Measurements from ENCODE around the gene TINCR.

The TINCR gene

DNA sequence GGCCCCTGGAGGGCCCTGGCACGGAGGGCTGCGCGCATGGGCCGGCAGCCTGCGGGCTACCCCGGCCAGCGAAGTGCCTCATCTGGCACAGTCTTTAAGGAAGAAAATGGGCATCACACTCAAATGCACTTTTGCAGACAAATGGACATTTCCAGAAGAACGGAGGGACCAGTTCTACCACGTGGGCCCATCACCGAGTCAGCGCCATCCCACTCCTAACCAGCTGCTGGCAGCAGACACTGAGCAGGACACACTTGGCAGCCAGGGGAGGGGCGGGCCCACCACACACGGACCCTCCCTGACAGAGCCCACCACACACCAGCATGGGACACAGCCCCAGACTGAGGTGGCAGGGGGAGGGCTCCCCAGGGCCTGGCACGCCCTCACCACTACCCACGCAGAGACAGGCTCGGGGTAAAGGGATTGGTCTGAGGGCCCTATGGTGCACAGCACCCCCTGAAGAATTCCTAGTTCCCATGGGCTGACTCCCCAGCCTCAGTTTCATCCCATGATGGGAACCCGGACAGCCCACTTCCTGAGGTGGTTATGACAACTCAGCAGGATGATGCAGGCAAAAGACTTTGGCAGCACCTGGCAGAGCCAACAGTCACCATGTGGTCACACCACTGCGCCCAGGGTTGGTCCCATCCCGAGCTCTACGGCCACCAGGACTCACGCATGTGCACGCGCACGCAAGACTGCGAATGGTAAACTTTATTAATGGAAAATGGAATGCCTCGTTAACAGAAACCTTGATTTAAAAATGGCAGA, 18.7 kb upstream of the TINCR start:
- no peak for TF ChIP-seq POLR2AphosphoS5 (IDR thresholded peaks at IDR 0.05; ENCODE audit: low read depth, low read length)
- no peak for TF ChIP-seq TAF1 (IDR thresholded peaks at IDR 0.05; ENCODE audit: borderline replicate concordance, insufficient read depth, low read length)
- TF ChIP-seq, protein P1, sequence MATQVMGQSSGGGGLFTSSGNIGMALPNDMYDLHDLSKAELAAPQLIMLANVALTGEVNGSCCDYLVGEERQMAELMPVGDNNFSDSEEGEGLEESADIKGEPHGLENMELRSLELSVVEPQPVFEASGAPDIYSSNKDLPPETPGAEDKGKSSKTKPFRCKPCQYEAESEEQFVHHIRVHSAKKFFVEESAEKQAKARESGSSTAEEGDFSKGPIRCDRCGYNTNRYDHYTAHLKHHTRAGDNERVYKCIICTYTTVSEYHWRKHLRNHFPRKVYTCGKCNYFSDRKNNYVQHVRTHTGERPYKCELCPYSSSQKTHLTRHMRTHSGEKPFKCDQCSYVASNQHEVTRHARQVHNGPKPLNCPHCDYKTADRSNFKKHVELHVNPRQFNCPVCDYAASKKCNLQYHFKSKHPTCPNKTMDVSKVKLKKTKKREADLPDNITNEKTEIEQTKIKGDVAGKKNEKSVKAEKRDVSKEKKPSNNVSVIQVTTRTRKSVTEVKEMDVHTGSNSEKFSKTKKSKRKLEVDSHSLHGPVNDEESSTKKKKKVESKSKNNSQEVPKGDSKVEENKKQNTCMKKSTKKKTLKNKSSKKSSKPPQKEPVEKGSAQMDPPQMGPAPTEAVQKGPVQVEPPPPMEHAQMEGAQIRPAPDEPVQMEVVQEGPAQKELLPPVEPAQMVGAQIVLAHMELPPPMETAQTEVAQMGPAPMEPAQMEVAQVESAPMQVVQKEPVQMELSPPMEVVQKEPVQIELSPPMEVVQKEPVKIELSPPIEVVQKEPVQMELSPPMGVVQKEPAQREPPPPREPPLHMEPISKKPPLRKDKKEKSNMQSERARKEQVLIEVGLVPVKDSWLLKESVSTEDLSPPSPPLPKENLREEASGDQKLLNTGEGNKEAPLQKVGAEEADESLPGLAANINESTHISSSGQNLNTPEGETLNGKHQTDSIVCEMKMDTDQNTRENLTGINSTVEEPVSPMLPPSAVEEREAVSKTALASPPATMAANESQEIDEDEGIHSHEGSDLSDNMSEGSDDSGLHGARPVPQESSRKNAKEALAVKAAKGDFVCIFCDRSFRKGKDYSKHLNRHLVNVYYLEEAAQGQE (IDR thresholded peaks at IDR 0.05; ENCODE audit: insufficient read depth in 1 of 2, low read depth in 2 of 2, low read length in 2 of 2): no peak
- no peak for TF ChIP-seq SIN3A (IDR thresholded peaks at IDR 0.05; ENCODE audit: borderline replicate concordance, insufficient read depth, low read length)
- TF ChIP-seq FOXP2 (optimal IDR thresholded peaks at IDR 0.05; ENCODE audit: borderline replicate concordance, extremely low read depth, extremely low read length, insufficient read depth): no peak

DNA sequence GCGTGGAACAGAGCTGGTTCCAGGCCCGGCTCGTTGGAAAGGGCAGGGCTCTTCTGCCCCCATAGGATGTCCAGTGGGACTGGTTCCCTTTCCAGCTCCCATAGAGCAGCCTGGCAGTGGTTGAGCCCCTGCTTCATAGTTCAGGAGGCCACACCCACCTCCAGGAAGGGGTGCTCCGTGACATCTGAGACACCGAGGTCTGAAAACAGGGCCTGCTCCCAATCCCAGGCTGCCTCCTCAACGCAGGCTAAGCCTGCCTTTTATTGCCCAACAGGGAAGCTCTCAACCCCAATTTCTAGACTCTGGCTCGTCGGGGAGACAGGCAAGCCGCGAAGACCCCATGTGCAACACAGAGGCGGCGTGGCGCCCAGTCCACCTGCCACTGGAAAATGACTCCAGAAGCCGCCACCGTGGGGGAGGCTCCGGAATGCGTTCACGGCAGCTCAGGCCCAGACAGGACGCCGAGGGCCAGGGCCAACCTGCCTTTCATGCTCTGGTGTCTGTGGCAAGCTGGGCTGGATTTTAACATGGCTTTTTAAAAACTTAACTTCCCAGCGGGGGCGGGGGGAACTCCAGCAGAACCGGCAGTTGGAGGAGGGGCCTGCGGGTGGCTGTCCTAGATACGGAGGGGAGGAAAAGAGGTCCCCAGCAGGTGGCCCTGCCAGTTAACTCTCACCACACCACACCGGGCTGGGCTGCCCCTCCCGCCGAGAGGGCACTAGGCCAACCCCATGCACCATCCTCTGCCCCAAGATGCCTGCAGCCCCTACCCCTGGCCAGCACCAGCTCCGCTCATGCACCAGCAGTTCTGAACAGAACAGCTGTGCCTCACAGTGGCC, 17.9 kb upstream of the TINCR start:
- no peak for TF ChIP-seq TAF1 (IDR thresholded peaks at IDR 0.05; ENCODE audit: borderline replicate concordance, insufficient read depth, low read length)
- TF ChIP-seq FOXP2 (optimal IDR thresholded peaks at IDR 0.05; ENCODE audit: borderline replicate concordance, extremely low read depth, extremely low read length, insufficient read depth): no peak
- TF ChIP-seq POLR2AphosphoS5 (IDR thresholded peaks at IDR 0.05; ENCODE audit: low read depth, low read length): no peak
- no peak for TF ChIP-seq SIN3A (IDR thresholded peaks at IDR 0.05; ENCODE audit: borderline replicate concordance, insufficient read depth, low read length)
- TF ChIP-seq, protein P1 (IDR thresholded peaks at IDR 0.05; ENCODE audit: insufficient read depth in 1 of 2, low read depth in 2 of 2, low read length in 2 of 2): no peak

DNA sequence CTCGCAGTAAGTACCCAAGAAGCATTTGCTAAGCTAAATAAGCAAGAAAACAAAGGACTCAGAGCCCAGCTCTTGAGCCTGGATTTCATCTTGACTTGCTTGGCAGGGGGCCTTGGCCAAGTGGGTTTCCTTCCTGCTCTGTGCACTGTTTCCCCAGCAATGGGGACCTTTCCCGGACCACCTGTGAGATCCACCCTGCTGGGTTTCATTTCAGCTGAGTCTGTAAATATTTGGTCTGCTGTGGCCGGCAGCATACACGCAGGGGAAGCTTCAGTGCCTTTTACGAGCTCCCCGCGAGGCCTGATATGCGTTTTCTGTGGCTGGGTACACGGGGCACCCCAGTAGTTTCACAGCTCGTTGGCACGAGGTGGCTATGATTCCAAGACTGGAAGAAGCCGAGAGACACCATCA, 12.4 kb upstream of the TINCR start:
- no peak for TF ChIP-seq POLR2AphosphoS5 (IDR thresholded peaks at IDR 0.05; ENCODE audit: low read depth, low read length)
- no peak for TF ChIP-seq FOXP2 (optimal IDR thresholded peaks at IDR 0.05; ENCODE audit: borderline replicate concordance, extremely low read depth, extremely low read length, insufficient read depth)
- TF ChIP-seq SIN3A (IDR thresholded peaks at IDR 0.05; ENCODE audit: borderline replicate concordance, insufficient read depth, low read length): no peak
- TF ChIP-seq, protein P1 (IDR thresholded peaks at IDR 0.05; ENCODE audit: insufficient read depth in 1 of 2, low read depth in 2 of 2, low read length in 2 of 2): no peak
- TF ChIP-seq TAF1 (IDR thresholded peaks at IDR 0.05; ENCODE audit: borderline replicate concordance, insufficient read depth, low read length): no peak

DNA sequence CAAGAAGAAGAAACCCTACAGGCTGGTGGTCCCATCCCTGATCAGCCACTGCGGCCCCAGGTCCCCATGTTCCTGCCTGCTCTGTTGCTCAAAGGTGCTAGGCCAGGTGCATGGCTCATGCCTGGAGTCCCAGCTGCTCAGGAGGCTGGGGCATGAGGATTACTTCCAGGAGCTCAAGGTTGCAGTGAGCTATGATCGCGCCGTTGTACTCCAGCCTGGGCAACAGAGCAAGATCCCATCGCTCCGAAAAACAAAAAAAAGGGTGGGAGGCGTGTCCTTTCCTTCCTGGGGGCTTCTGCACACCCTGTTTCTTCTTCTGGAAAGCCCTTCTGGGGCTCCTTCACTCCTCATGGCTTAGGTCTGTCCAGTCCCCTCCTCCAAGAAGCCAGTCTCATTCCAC, 11.9 kb upstream of the TINCR start:
- TF ChIP-seq POLR2AphosphoS5 (IDR thresholded peaks at IDR 0.05; ENCODE audit: low read depth, low read length): no peak
- no peak for TF ChIP-seq TAF1 (IDR thresholded peaks at IDR 0.05; ENCODE audit: borderline replicate concordance, insufficient read depth, low read length)
- no peak for TF ChIP-seq SIN3A (IDR thresholded peaks at IDR 0.05; ENCODE audit: borderline replicate concordance, insufficient read depth, low read length)
- TF ChIP-seq, protein P1 (IDR thresholded peaks at IDR 0.05; ENCODE audit: insufficient read depth in 1 of 2, low read depth in 2 of 2, low read length in 2 of 2): no peak
